Activated T-helper 1 cell treated with anti-CD3 and anti-CD28 coated beads, Interleukin-2, amount 50 U/mL, for 16 hours (primary cell): ENCODE data around the gene MIA.
A peak's percentile ranks its signal among the peaks of the same experiment; 100 is the strongest.
"Not testable (repeated sequence)": the region's sequence is repeated elsewhere in the genome, so short reads cannot be mapped to it uniquely, and the experiment has no call there.

Experiments used
- DNase-seq, 2 donors: peaks; one replicate each; pipeline ENCODE4 v3.0.0-alpha.2; 2020; ENCODE audit warnings: low read depth in 1 of 2, low spot score in 1 of 2

The MIA gene

GRCh38 chr19:40750058-40750873, 25.1 kb upstream of the MIA start, which contains the start of gene ACTMAP:
Gene ACTMAP (minus strand): TSS chr19:40750477. CDS start chr19:40749803, 674 bp downstream.
- DNase-seq: peak; percentile 97 to 98

GRCh38 chr19:40750874-40751537, 24.3 kb upstream of the MIA start, which contains the start of gene SNRPA:
Gene SNRPA (plus strand): TSS chr19:40751203. CDS start chr19:40751409, 206 bp downstream.
- peak; percentile 91 to 92 for DNase-seq

GRCh38 chr19:40752257-40752781, 23.0 kb upstream of the MIA start:
- DNase-seq: no peak

GRCh38 chr19:40754611-40755247, 20.6 kb upstream of the MIA start:
- peak in 1 of 2 donors; percentile 27 for DNase-seq

GRCh38 chr19:40755248-40755624, 20.1 kb upstream of the MIA start:
- DNase-seq: no peak

GRCh38 chr19:40755791-40756190, 19.5 kb upstream of the MIA start:
- DNase-seq: no peak

GRCh38 chr19:40756502-40757110, 18.7 kb upstream of the MIA start:
- DNase-seq: no peak

- DNase-seq: no peak
These were observed 16.8 kb upstream of the MIA start for GRCh38 chr19:40758491-40758890.

- no peak for DNase-seq
These were observed 16.0 kb upstream of the MIA start for GRCh38 chr19:40759352-40759751.

- DNase-seq: no peak
These were observed 12.4 kb upstream of the MIA start for GRCh38 chr19:40762754-40763470.

- DNase-seq: no peak
These were observed 11.8 kb upstream of the MIA start for GRCh38 chr19:40763526-40763925.

- no peak for DNase-seq
These were observed 11.4 kb upstream of the MIA start for GRCh38 chr19:40763963-40764362.

GRCh38 chr19:40766385-40766784, 8.9 kb upstream of the MIA start:
- not testable (repeated sequence) for DNase-seq

GRCh38 chr19:40768869-40769268, 6.5 kb upstream of the MIA start:
- no peak for DNase-seq

- not testable (repeated sequence) for DNase-seq
These were observed 4.0 kb upstream of the MIA start for GRCh38 chr19:40771101-40771862.

- DNase-seq: no peak
These were observed 306 bp downstream of the MIA start for GRCh38 chr19:40775632-40776022.

- no peak for DNase-seq
These were observed 1.0 kb downstream of the MIA start for GRCh38 chr19:40776364-40776763.

GRCh38 chr19:40776932-40777644, 1.8 kb downstream of the MIA start:
- DNase-seq: peak; percentile 76 to 78

GRCh38 chr19:40777645-40777936, 2.3 kb downstream of the MIA start:
- DNase-seq: no peak
